ENCODE measurements around the gene DPP8. TPM values are rescaled to one million over a fixed set of nuclear protein-coding genes. Genes with fewer than 3 reads are reported as not detected.

The DPP8 gene
- total and polyA plus RNA-seq, 3 experiments from 2014 or later = 31.1 to 52.9 (median 33.8) TPM

DNA sequence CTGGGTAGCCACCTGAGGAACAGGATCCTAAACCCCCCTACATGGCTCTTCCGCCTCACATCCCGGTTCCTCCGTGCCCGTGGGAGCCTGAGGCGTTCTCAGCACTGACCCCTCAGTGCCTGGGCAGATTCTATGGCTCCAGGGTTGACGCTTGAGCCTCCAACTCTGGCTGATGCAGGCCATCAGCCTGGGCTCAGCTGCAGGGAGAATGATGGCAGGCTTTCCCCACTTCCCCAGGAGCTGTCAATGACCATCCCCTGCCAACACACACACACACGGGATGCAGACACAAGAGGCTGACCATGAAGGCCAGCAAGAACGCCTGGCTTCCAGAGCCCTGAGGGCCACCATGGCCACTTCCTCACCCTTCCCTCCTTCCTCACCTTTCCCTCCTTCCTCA is 123.9 kb downstream of the DPP8 start:
- H3K4me1 Mint-ChIP-seq = peaks cover 2 to 11% (median 5%) of the 10 kb centered on the region in 3 donors

DNA sequence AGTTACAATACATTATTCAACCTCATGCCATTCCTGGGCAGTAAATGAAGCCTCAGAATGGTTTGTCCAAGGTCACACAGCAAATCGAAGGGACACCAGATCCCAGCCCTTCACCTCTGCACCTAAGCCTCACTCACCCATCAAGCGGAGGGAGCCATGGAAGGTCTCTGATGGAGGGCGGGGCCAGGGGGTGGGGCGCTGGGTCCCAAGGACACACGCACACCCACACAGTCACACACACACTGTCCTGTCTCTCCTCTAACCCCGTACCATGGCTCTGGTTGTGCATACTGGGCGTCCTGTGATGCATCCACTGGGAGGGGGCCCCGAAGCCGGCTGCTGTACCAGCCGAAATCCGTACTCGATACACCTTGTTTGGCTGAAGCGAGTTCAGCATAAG is 124.4 kb downstream of the DPP8 start:
- ChIA-PET CTCF (no interaction called here), POLR2A (interaction anchor here (0.6 kb wide), 1 partner anchor 98 kb away, joined by 3 read pairs; no protein-coding TSS in a partner anchor)
- no peak overlapping the region for H3K27ac ChIP-seq (ENCODE audit: low read depth, low read length)
- no peaks in the 10 kb centered on the region for H3K9me3 ChIP-seq (ENCODE audit: low read length)
- peaks cover 28% of the 10 kb centered on the region for H3K27me3 ChIP-seq (ENCODE audit: insufficient read depth, low read length, poor library complexity, severe bottlenecking)
- H3K4me3 Mint-ChIP-seq = no peak overlapping the region
- no peaks in the 10 kb centered on the region for H3K36me3 Mint-ChIP-seq
- H3K9me3 Mint-ChIP-seq = no peaks in the 10 kb centered on the region
- no peaks in the 10 kb centered on the region for H3K36me3 ChIP-seq (ENCODE audit: insufficient read depth, low read length)
- DNase-seq = no peak
- H3K4me3 ChIP-seq (ENCODE audit: low read length) = no peak overlapping the region
- no peak overlapping the region for H3K27ac Mint-ChIP-seq
- no peaks in the 10 kb centered on the region for H3K4me1 ChIP-seq (ENCODE audit: insufficient read depth, low read length)
- H3K27me3 Mint-ChIP-seq = peaks cover 47 to 63% of the 10 kb centered on the region in 2 donors
- peaks cover 2 to 11% (median 5%) of the 10 kb centered on the region in 3 donors for H3K4me1 Mint-ChIP-seq

More for the DNA sequence above, 123.9 kb downstream of the DPP8 start:
- Histone ChIP-seq H3K4me3 (ENCODE audit: low read length) (no peak overlapping the region), H3K27me3 (ENCODE audit: insufficient read depth, low read length, poor library complexity, severe bottlenecking) (peaks cover 28% of the 10 kb centered on the region), H3K9me3 (ENCODE audit: low read length) (no peaks in the 10 kb centered on the region), H3K4me1 (ENCODE audit: insufficient read depth, low read length) (no peaks in the 10 kb centered on the region), H3K36me3 (ENCODE audit: insufficient read depth, low read length) (no peaks in the 10 kb centered on the region), H3K27ac (ENCODE audit: low read depth, low read length) (no peak overlapping the region)
- ChIA-PET POLR2A (no interaction called here), CTCF (interaction anchor here (1.0 kb wide), 1 partner anchor 9 kb away, joined by 7 read pairs; no protein-coding TSS in a partner anchor)
- no peak for DNase-seq
- Mint-ChIP-seq H3K27me3 (peaks cover 47 to 63% of the 10 kb centered on the region in 2 donors), H3K36me3 (no peaks in the 10 kb centered on the region), H3K9me3 (no peaks in the 10 kb centered on the region), H3K4me3 (no peak overlapping the region), H3K27ac (no peak overlapping the region)

Other genes starting within 250 kb of the DPP8 start
- 10 to 100 TPM; 14.1 to 14.7 TPM for gene PARP16, start 230.8 kb downstream of the DPP8 start, total RNA-seq
- 30.9 TPM for gene PARP16, start 230.8 kb downstream of the DPP8 start, polyA plus RNA-seq
- not detected for gene RNU5A-1, start 221.6 kb downstream of the DPP8 start, total RNA-seq
- gene RNU5A-1, start 221.6 kb downstream of the DPP8 start, polyA plus RNA-seq = not detected
- gene RNU5B-1, start 213.0 kb downstream of the DPP8 start, total RNA-seq = not detected
- not detected for gene RNU5B-1, start 213.0 kb downstream of the DPP8 start, polyA plus RNA-seq
- not detected for gene IGDCC3, start 139.7 kb downstream of the DPP8 start, total RNA-seq
- gene IGDCC3, start 139.7 kb downstream of the DPP8 start, polyA plus RNA-seq = not detected
- gene IGDCC4, start 94.7 kb downstream of the DPP8 start, total RNA-seq = under 1 TPM; 0.35 to 0.51 TPM
- not detected for gene IGDCC4, start 94.7 kb downstream of the DPP8 start, polyA plus RNA-seq
- 10 to 100 TPM; 46.1 to 51.4 TPM for gene HACD3, start 12.8 kb upstream of the DPP8 start, total RNA-seq
- gene HACD3, start 12.8 kb upstream of the DPP8 start, polyA plus RNA-seq = 40.3 TPM
- gene INTS14, start 93.4 kb upstream of the DPP8 start, total RNA-seq = 10 to 100 TPM; 62.0 to 64.7 TPM
- 29.9 TPM for gene INTS14, start 93.4 kb upstream of the DPP8 start, polyA plus RNA-seq
- 1 to 10 TPM; 4.2 to 4.3 TPM for gene SLC24A1, start 104.2 kb upstream of the DPP8 start, total RNA-seq
- gene SLC24A1, start 104.2 kb upstream of the DPP8 start, polyA plus RNA-seq = 3.8 TPM

Data from CD8-positive, alpha-beta memory T cell (primary cell).